DND-41 (cell line): ENCODE measurements around the gene FBLN1.

Experiments
- CTCF ChIP-seq: IDR thresholded peaks from 2 replicates; pipeline ENCODE4 v1.5.1; 2012; ENCODE audit warnings: borderline replicate concordance, low read length, moderate library complexity, mild to moderate bottlenecking; ENCODE audit not compliant: poor library complexity, severe bottlenecking; ENCODE audit errors: extremely low read depth
- EZH2 ChIP-seq: IDR thresholded peaks from 3 replicates; pipeline ENCODE4 v1.6.1; 2012; ENCODE audit warnings: borderline replicate concordance, low read depth, mild to moderate bottlenecking, moderate library complexity, low read length, inconsistent platforms; ENCODE audit not compliant: severe bottlenecking

DNA sequence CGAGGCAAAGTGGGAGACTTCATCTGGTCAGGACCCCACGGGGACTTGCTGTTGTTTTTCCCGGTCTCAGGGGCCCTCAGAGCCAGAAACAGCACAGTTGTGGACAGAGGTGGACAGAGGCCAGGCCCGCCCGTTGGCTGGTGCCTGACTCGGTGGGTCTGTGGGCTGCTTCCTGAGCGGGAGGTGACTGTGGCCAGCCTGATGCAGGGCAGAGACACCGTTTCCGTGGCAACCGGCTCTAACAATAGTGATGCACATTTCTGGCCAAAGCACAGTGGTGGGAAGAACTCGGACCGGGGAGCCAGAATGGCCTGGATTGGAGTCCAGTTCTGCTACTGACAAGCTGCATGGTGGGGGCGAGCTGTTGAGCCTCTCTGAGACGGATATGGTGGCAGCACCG is 110.3 kb downstream of the FBLN1 start:
- no peak for TF ChIP-seq CTCF
- no peak for TF ChIP-seq EZH2
